HCT116 (cell line): ENCODE measurements around the gene BTLA. TPM values are rescaled to one million over a fixed set of nuclear protein-coding genes. Genes with fewer than 3 reads are reported as not detected.

Source experiments
- ATAC-seq: fragments of 200-7000 bp; cut with Tn5 transposase; 2 replicates; pipeline ENCODE4 v1.9.1; 2020; ENCODE audit warnings: mild to moderate bottlenecking, moderate library complexity
- BruUV-seq: library from RNA; stranded (reverse); fragments of 400-500 nt; replicated peaks from 2 replicates; lab custom pipeline; 2021; lab: Mats Ljungman, UMichigan
- CTCF ChIA-PET: fragments of 300-600 bp; sonication (Branson Sonifier 250); formaldehyde crosslinking; loops from one replicate; lab custom pipeline; 2021; ENCODE audit warnings: antibody characterized with exemption; lab: Charles Lee
- POLR2A ChIA-PET: fragments of 300-600, 350-600 bp; sonication (Branson Sonifier 250); formaldehyde crosslinking; loops from one replicate; lab custom pipeline; 2021; ENCODE audit warnings: antibody characterized with exemption; lab: Charles Lee
- RAD21 ChIA-PET, 2 experiments: fragments of 300-600 bp; sonication (Branson Sonifier 250); formaldehyde crosslinking; loops; one replicate each; lab custom pipeline; 2023; ENCODE audit warnings: low total read pairs in 2 of 2; ENCODE audit not compliant: uncharacterized antibody in 2 of 2, unreplicated experiment in 2 of 2, low non-redundant PET in 1 of 2; lab: Charles Lee
- DNase-seq: peaks from one replicate; pipeline ENCODE4 v3.0.0-alpha.2; 2010; ENCODE audit warnings: low read depth, low spot score
- H2AFZ ChIP-seq: fragments of 200-600 bp; shearing (Covaris generic), sonication (generic); 2 replicates; pipeline ENCODE4 v1.6.1; 2017; ENCODE audit warnings: low read depth, mixed run types, mixed read lengths, antibody characterized with exemption, low read length; ENCODE audit not compliant: poor library complexity, severe bottlenecking
- H3K27ac ChIP-seq: 2 replicates; pipeline ENCODE4 v1.5.1; 2012; ENCODE audit warnings: low read depth, low read length
- H3K27me3 ChIP-seq: fragments of 200-600 bp; sonication (generic); 2 replicates; pipeline ENCODE4 v1.6.1; 2016; ENCODE audit warnings: mixed run types, low read length, mixed read lengths; ENCODE audit not compliant: insufficient read depth
- H3K36me3 ChIP-seq, 2 experiments: fragments of 200-500 bp in 1 of 2; fragments of 200-600 bp in 1 of 2; sonication (Bioruptor generic) in 1 of 2; sonication (generic) in 1 of 2; 2 replicates each; pipeline versions ENCODE4 v1.5.1 to v1.6.1; 2014 to 2016; ENCODE audit warnings: low read length in 2 of 2, inconsistent platforms in 1 of 2, mixed read lengths in 1 of 2, mixed run types in 1 of 2; ENCODE audit not compliant: insufficient read depth in 2 of 2, control insufficient read depth in 1 of 2
- H3K4me1 ChIP-seq, 2 experiments: fragments of 200-600 bp in 1 of 2; sonication (generic) in 1 of 2; 2 replicates each; pipeline versions ENCODE4 v1.5.1 to v1.6.1; 2012 to 2017; ENCODE audit warnings: low read length in 2 of 2, inconsistent platforms in 1 of 2, mild to moderate bottlenecking in 1 of 2, mixed read lengths in 1 of 2, mixed run types in 1 of 2, moderate library complexity in 1 of 2; ENCODE audit not compliant: insufficient read depth in 2 of 2, control insufficient read depth in 1 of 2
- H3K4me2 ChIP-seq: fragments of 200-600 bp; sonication (generic); 2 replicates; pipeline ENCODE4 v1.6.1; 2017; ENCODE audit warnings: mixed run types, low read length, mixed read lengths
- H3K4me3 ChIP-seq, 2 experiments: fragments of 200-600 bp in 1 of 2; sonication (generic) in 1 of 2; replicated peaks in 1 of 2; 2 replicates each; pipeline ENCODE4 v1.5.1; 2011 to 2016; ENCODE audit warnings: low read length in 2 of 2, control low read depth in 1 of 2, low read depth in 1 of 2, mild to moderate bottlenecking in 1 of 2, mixed read lengths in 1 of 2, mixed run types in 1 of 2
- H3K79me2 ChIP-seq: fragments of 200-600 bp; sonication (generic); 2 replicates; pipeline ENCODE4 v1.6.1; 2017; ENCODE audit warnings: mild to moderate bottlenecking, mixed run types, low read length, moderate library complexity, mixed read lengths; ENCODE audit not compliant: insufficient read depth
- H3K9ac ChIP-seq: fragments of 200-600 bp; sonication (generic); 2 replicates; pipeline ENCODE4 v1.6.1; 2016; ENCODE audit warnings: low read length, mixed read lengths
- H3K9me2 ChIP-seq: fragments of 200-600 bp; sonication (generic), shearing (Covaris generic); 2 replicates; pipeline ENCODE4 v1.6.1; 2017; ENCODE audit warnings: mixed run types, mild to moderate bottlenecking, moderate library complexity; ENCODE audit not compliant: insufficient read depth
- H3K9me3 ChIP-seq, 2 experiments: fragments of 200-500 bp in 1 of 2; fragments of 200-600 bp in 1 of 2; sonication (Bioruptor generic) in 1 of 2; sonication (generic) in 1 of 2; 2 replicates each; pipeline ENCODE4 v1.6.1; 2014 to 2017; ENCODE audit warnings: low read length in 2 of 2, mixed read lengths in 2 of 2, inconsistent platforms in 1 of 2, low read depth in 1 of 2, mild to moderate bottlenecking in 1 of 2, mixed run types in 1 of 2, moderate library complexity in 1 of 2; ENCODE audit not compliant: control insufficient read depth in 1 of 2, insufficient read depth in 1 of 2
- H4K20me1 ChIP-seq: fragments of 200-600 bp; sonication (generic), shearing (Covaris generic); 2 replicates; pipeline ENCODE4 v1.6.1; 2017; ENCODE audit warnings: mixed run types, mild to moderate bottlenecking, moderate library complexity; ENCODE audit not compliant: insufficient read depth
- ATF3 ChIP-seq: IDR thresholded peaks from 2 replicates; pipeline ENCODE4 v1.6.1; 2012
- CTCF ChIP-seq, 3 experiments: fragments of 200-600 bp in 1 of 3; sonication (generic) in 1 of 3; IDR thresholded peaks in 2 of 3; conservative IDR thresholded peaks in 1 of 3; 2 replicates each; pipeline ENCODE4 v1.5.1; 2012 to 2017; ENCODE audit warnings: low read depth in 2 of 3, low read length in 2 of 3, antibody characterized with exemption in 1 of 3, borderline replicate concordance in 1 of 3, control low read depth in 1 of 3, mild to moderate bottlenecking in 1 of 3, mixed read lengths in 1 of 3, mixed run types in 1 of 3, moderate library complexity in 1 of 3; ENCODE audit not compliant: insufficient read depth in 1 of 3
- ELF1 ChIP-seq: IDR thresholded peaks from 2 replicates; pipeline ENCODE4 v1.6.1; 2012; ENCODE audit warnings: low read depth, borderline replicate concordance
- EZH2phosphoT487 ChIP-seq: fragments of 200-600 bp; IDR thresholded peaks from 2 replicates; pipeline ENCODE4 v1.6.1; 2018; ENCODE audit warnings: antibody characterized with exemption, borderline replicate concordance
- POLR2A ChIP-seq: IDR thresholded peaks from 2 replicates; pipeline ENCODE4 v1.7.0; 2011; ENCODE audit warnings: borderline replicate concordance; ENCODE audit not compliant: insufficient read depth, insufficient read length; ENCODE audit errors: extremely low read depth
- REST ChIP-seq: IDR thresholded peaks from 2 replicates; pipeline ENCODE4 v1.6.1; 2012; ENCODE audit warnings: low read depth
- SIN3A ChIP-seq: IDR thresholded peaks from 2 replicates; pipeline ENCODE4 v1.6.1; 2012; ENCODE audit warnings: low read depth
- SP1 ChIP-seq: IDR thresholded peaks from 2 replicates; pipeline ENCODE4 v1.6.1; 2012; ENCODE audit warnings: low read depth
- ZNF274 ChIP-seq: fragments of 200-500 bp; sonication (Bioruptor generic); IDR thresholded peaks from 2 replicates; pipeline ENCODE4 v1.6.1; 2014; ENCODE audit warnings: mild to moderate bottlenecking, low read depth, low read length, inconsistent platforms
- intact Hi-C: fragments of 100-400 bp; cut with micrococcal nuclease; formaldehyde crosslinking; loops from 2 replicates; pipeline ENCODE4 v1.10.0; 2022
- total RNA-seq: library from RNA; stranded (reverse); gene quantifications from one replicate; pipeline ENCODE4 v1.2.1, GENCODE V29; 2021; ENCODE audit not compliant: unreplicated experiment

The BTLA gene
- total RNA-seq, 1 experiment from 2014 or later = 0.17 TPM

GRCh38 chr3:112425858-112426750, 73.2 kb downstream of the BTLA start:
- CTCF ChIA-PET = no interaction called here
- TF ChIP-seq ELF1 (no peak), POLR2A (no peak), ZNF274 (no peak), CTCF (IDR thresholded peaks at IDR 0.05 in 2 of 3, conservative IDR thresholded peaks at IDR 0.05 in 1 of 3; ENCODE audit: borderline replicate concordance in 1 of 3, insufficient read depth in 1 of 3, low read depth in 2 of 3, low read length in 2 of 3) (no peak), ATF3 (no peak), EZH2phosphoT487 (no peak), SP1 (no peak), SIN3A (no peak), REST (no peak)
- no TSS peak for BruUV-seq
- Histone ChIP-seq H4K20me1 (no peaks in the 10 kb centered on the region), H3K9me3 (no peaks in the 10 kb centered on the region), H3K4me2 (no peak overlapping the region), H3K4me3 (no peak overlapping the region), H3K27ac (no peak overlapping the region), H3K79me2 (no peaks in the 10 kb centered on the region), H3K36me3 (no peaks in the 10 kb centered on the region), H3K27me3 (no peaks in the 10 kb centered on the region), H3K4me1 (no peaks in the 10 kb centered on the region), H3K9me2 (no peaks in the 10 kb centered on the region), H2AFZ (no peak overlapping the region), H3K9ac (no peak overlapping the region)
- ATAC-seq = no peak
- POLR2A ChIA-PET = no interaction called here
- RAD21 ChIA-PET = no interaction called here
- intact Hi-C loops = no loop called here
- no peak for DNase-seq
